ENCODE measurements around the gene CCDC73.

DNA sequence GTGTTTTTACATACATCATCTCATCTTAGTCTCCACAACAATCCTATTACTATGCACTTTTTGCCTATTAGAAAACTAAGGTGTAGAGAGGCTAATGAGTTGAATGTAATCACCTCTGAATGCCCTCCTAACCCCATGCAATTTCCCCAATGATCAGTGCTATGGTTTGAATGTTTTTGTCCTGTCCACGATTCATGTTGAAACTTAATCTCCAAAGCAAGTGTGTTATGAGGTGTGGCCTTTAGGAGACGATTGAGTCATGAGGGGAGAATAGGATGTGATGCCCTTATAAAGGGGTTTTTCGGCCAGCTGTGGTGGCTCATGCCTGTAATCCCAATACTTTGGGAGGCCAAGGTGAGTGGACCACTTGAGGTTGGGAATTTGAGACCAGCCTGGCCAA lies 2.0 kb upstream of the CCDC73 start:
- TF ChIP-seq, protein P1, sequence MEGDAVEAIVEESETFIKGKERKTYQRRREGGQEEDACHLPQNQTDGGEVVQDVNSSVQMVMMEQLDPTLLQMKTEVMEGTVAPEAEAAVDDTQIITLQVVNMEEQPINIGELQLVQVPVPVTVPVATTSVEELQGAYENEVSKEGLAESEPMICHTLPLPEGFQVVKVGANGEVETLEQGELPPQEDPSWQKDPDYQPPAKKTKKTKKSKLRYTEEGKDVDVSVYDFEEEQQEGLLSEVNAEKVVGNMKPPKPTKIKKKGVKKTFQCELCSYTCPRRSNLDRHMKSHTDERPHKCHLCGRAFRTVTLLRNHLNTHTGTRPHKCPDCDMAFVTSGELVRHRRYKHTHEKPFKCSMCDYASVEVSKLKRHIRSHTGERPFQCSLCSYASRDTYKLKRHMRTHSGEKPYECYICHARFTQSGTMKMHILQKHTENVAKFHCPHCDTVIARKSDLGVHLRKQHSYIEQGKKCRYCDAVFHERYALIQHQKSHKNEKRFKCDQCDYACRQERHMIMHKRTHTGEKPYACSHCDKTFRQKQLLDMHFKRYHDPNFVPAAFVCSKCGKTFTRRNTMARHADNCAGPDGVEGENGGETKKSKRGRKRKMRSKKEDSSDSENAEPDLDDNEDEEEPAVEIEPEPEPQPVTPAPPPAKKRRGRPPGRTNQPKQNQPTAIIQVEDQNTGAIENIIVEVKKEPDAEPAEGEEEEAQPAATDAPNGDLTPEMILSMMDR (IDR thresholded peaks at IDR 0.05; ENCODE audit: insufficient read depth, low read length): no peak
- TF ChIP-seq GABPA (IDR thresholded peaks at IDR 0.05; ENCODE audit: low read depth): no peak
- TF ChIP-seq POLR2AphosphoS5 (IDR thresholded peaks at IDR 0.05; ENCODE audit: low read depth): no peak
